HepG2 (cell line): Measurements from ENCODE around the gene CPAMD8. TPM values are rescaled to one million over a fixed set of nuclear protein-coding genes. Genes with fewer than 3 reads are reported as not detected.

Source experiments
- ATAC-seq: fragments of 200-7000 bp; cut with Tn5 transposase; 3 replicates; pipeline ENCODE4 v1.9.1; 2020; ENCODE audit warnings: mild to moderate bottlenecking, moderate library complexity
- BruUV-seq: library from RNA; stranded (reverse); fragments of 400-500 nt; replicated peaks from 2 replicates; lab custom pipeline; 2021; lab: Mats Ljungman, UMichigan
- CTCF ChIA-PET: fragments of 300-600 bp; formaldehyde crosslinking; extraction: SDS; loops from one replicate; lab custom pipeline; 2021; ENCODE audit warnings: low total read pairs, inconsistent platforms, low intra/inter-chr PET ratio; lab: Yijun Ruan, JAX
- POLR2A ChIA-PET: fragments of 350-600 bp; sonication (Branson Sonifier 250); formaldehyde crosslinking; loops from one replicate; lab custom pipeline; 2020; ENCODE audit warnings: antibody characterized with exemption, inconsistent platforms; lab: Yijun Ruan, JAX
- DNase-seq: peaks from one replicate; pipeline ENCODE4 v3.0.0-alpha.2; 2015; ENCODE audit warnings: low spot score
- FAIRE-seq: peaks from 3 replicates; lab custom pipeline; 2011; peaks lifted over from hg19 to GRCh38; lab: Jason Lieb, UNC
- H2AFZ ChIP-seq: one replicate; pipeline ENCODE4 v1.6.1; 2011; ENCODE audit warnings: low read length, inconsistent platforms
- H3K27ac ChIP-seq: fragments of 300-600 bp; 3 replicates; pipeline ENCODE4 v1.8.0; 2011; ENCODE audit warnings: mixed run types, mild to moderate bottlenecking, mixed read lengths, low read length, inconsistent platforms; ENCODE audit not compliant: insufficient read depth; ENCODE audit errors: extremely low read length
- H3K27me3 ChIP-seq, 2 experiments: fragments of 200-600 bp in 1 of 2; 2 replicates in 1 of 2; 3 replicates in 1 of 2; pipeline versions ENCODE4 v1.6.0 to v1.8.0; 2011; ENCODE audit warnings: low read length in 2 of 2, mild to moderate bottlenecking in 2 of 2, moderate library complexity in 2 of 2, inconsistent platforms in 1 of 2; ENCODE audit not compliant: insufficient read depth in 2 of 2, control insufficient read depth in 1 of 2
- H3K36me3 ChIP-seq, 2 experiments: fragments of 200-600 bp in 1 of 2; replicated peaks in 1 of 2; 2 replicates in 1 of 2; 3 replicates in 1 of 2; pipeline versions ENCODE4 v1.5.1 to v1.8.0; 2011; ENCODE audit warnings: low read length in 2 of 2, inconsistent platforms in 1 of 2; ENCODE audit not compliant: insufficient read depth in 2 of 2, control insufficient read depth in 1 of 2
- H3K4me1 ChIP-seq: 2 replicates; pipeline ENCODE4 v1.5.1; 2012; ENCODE audit warnings: low read length, inconsistent platforms; ENCODE audit not compliant: insufficient read depth
- H3K4me2 ChIP-seq: 2 replicates; pipeline ENCODE4 v1.6.0; 2011; ENCODE audit warnings: low read depth, low read length, inconsistent platforms
- H3K4me3 ChIP-seq, 3 experiments: fragments of 200-600 bp in 1 of 3; sonication (generic), shearing (Covaris generic) in 1 of 3; replicated peaks in 1 of 3; 2 replicates each; pipeline ENCODE4 v1.5.1; 2011 to 2016; ENCODE audit warnings: low read length in 3 of 3, inconsistent platforms in 2 of 3, low read depth in 2 of 3, mild to moderate bottlenecking in 2 of 3, control low read depth in 1 of 3, mixed read lengths in 1 of 3; ENCODE audit not compliant: insufficient read depth in 1 of 3
- H3K79me2 ChIP-seq: one replicate; pipeline ENCODE4 v1.6.1; 2011; ENCODE audit warnings: low read length, inconsistent platforms; ENCODE audit not compliant: insufficient read depth
- H3K9ac ChIP-seq: 2 replicates; pipeline ENCODE4 v1.6.0; 2011; ENCODE audit warnings: mild to moderate bottlenecking, low read depth, low read length, inconsistent platforms; ENCODE audit not compliant: insufficient read depth
- H3K9me3 ChIP-seq: 2 replicates; pipeline ENCODE4 v1.5.1; 2012; ENCODE audit warnings: mild to moderate bottlenecking, low read length
- H4K20me1 ChIP-seq: 2 replicates; pipeline ENCODE4 v1.6.0; 2011; ENCODE audit warnings: inconsistent platforms, mild to moderate bottlenecking, low read length, moderate library complexity; ENCODE audit not compliant: insufficient read depth
- ARID2 ChIP-seq: sonication (generic); formaldehyde crosslinking; IDR thresholded peaks from 2 replicates; pipeline ENCODE4 v1.8.1; 2022; ENCODE audit warnings: mild to moderate bottlenecking, missing genetic modification reagents, borderline replicate concordance
- EP300 ChIP-seq, 3 experiments: sonication (generic) in 1 of 3; formaldehyde crosslinking in 1 of 3; IDR thresholded peaks; 2 replicates each; pipeline versions ENCODE4 v1.5.1 to v1.6.1; 2011 to 2020; ENCODE audit warnings: low read depth in 2 of 3, low read length in 2 of 3, borderline replicate concordance in 1 of 3, improper control_type of control experiment in 1 of 3, mild to moderate bottlenecking in 1 of 3, missing genetic modification reagents in 1 of 3, moderate library complexity in 1 of 3
- HDAC2 ChIP-seq: sonication (generic); formaldehyde crosslinking; IDR thresholded peaks from 2 replicates; pipeline ENCODE4 v1.4.0; 2020; ENCODE audit warnings: missing genetic modification reagents
- MAZ ChIP-seq, 2 experiments: sonication (generic) in 1 of 2; formaldehyde crosslinking in 1 of 2; IDR thresholded peaks; 2 replicates each; pipeline versions ENCODE4 v1.5.0 to v1.6.1; 2012 to 2020; ENCODE audit warnings: low read depth in 2 of 2, mild to moderate bottlenecking in 2 of 2, borderline replicate concordance in 1 of 2, improper control_type of control experiment in 1 of 2, low read length in 1 of 2, missing genetic modification reagents in 1 of 2, moderate library complexity in 1 of 2
- MLLT10 ChIP-seq: sonication (generic); formaldehyde crosslinking; IDR thresholded peaks from 2 replicates; pipeline ENCODE4 v1.4.0; 2020; ENCODE audit warnings: missing genetic modification reagents
- NCOA1 ChIP-seq: sonication (generic); formaldehyde crosslinking; IDR thresholded peaks from 2 replicates; pipeline ENCODE4 v1.9.0; 2021; ENCODE audit warnings: missing genetic modification reagents
- RBM39 ChIP-seq: fragments of 200-400 bp; formaldehyde crosslinking; IDR thresholded peaks from one replicate; pipeline ENCODE4 v1.6.1; 2018; ENCODE audit warnings: antibody characterized with exemption, mild to moderate bottlenecking, low read depth, low read length; ENCODE audit not compliant: poor library complexity, severe bottlenecking
- RNF2 ChIP-seq: fragments of 450-650 bp; conservative IDR thresholded peaks from 2 replicates; pipeline ENCODE4 v1.6.1; 2016; ENCODE audit warnings: low read depth
- TBX3 ChIP-seq: fragments of 450-650 bp; IDR thresholded peaks from 2 replicates; pipeline ENCODE4 v1.6.1; 2017; ENCODE audit warnings: antibody characterized with exemption, mild to moderate bottlenecking, inconsistent platforms, borderline replicate concordance
- ZNF20 ChIP-seq: sonication (generic); formaldehyde crosslinking; IDR thresholded peaks from 2 replicates; pipeline ENCODE4 v1.4.0; 2020; ENCODE audit warnings: mild to moderate bottlenecking, moderate library complexity, missing genetic modification reagents
- ZNF274 ChIP-seq: sonication (generic); formaldehyde crosslinking; IDR thresholded peaks from 2 replicates; pipeline ENCODE4 v1.5.1; 2020; ENCODE audit warnings: mild to moderate bottlenecking, missing genetic modification reagents
- ZNF292 ChIP-seq: sonication (generic); formaldehyde crosslinking; IDR thresholded peaks from 2 replicates; pipeline ENCODE4 v1.8.1; 2022; ENCODE audit warnings: mild to moderate bottlenecking, low read depth, missing genetic modification reagents, borderline replicate concordance
- ZNF549 ChIP-seq: sonication (generic); formaldehyde crosslinking; IDR thresholded peaks from 2 replicates; pipeline ENCODE4 v1.5.0; 2020; ENCODE audit warnings: missing genetic modification reagents
- ZNF589 ChIP-seq: sonication (generic); formaldehyde crosslinking; conservative IDR thresholded peaks from 2 replicates; pipeline ENCODE4 v1.8.0; 2022; ENCODE audit warnings: mild to moderate bottlenecking, moderate library complexity, missing genetic modification reagents
- ZNF615 ChIP-seq: sonication (generic); formaldehyde crosslinking; IDR thresholded peaks from 2 replicates; pipeline ENCODE4 v1.5.0; 2020; ENCODE audit warnings: mild to moderate bottlenecking, missing genetic modification reagents, borderline replicate concordance
- ZNF749 ChIP-seq: sonication (generic); formaldehyde crosslinking; IDR thresholded peaks from 2 replicates; pipeline ENCODE4 v1.8.0; 2022; ENCODE audit warnings: mild to moderate bottlenecking, missing genetic modification reagents, moderate library complexity, borderline replicate concordance
- ZNF883 ChIP-seq: sonication (generic); formaldehyde crosslinking; IDR thresholded peaks from 2 replicates; pipeline ENCODE4 v1.5.1; 2020; ENCODE audit warnings: mild to moderate bottlenecking, missing genetic modification reagents; ENCODE audit errors: not compliant biosample characterization
- WGBS: methylation state at CpG from one replicate; pipeline ENCODE4 v1.1.6; 2017; ENCODE audit warnings: low lambda C conversion rate; 5-methylcytosine and 5-hydroxymethylcytosine counted together
- in situ Hi-C: cut with HindIII; loops from 2 replicates; pipeline ENCODE4 v1.10.0; 2017; ENCODE audit warnings: low pct_unique_long_range_greater_than_20kb; ENCODE audit not compliant: extremely low pct_ligation_motif_present
- intact Hi-C: fragments of 100-400 bp; cut with micrococcal nuclease; formaldehyde crosslinking; loops from one replicate; pipeline ENCODE4 v1.10.0; 2022; ENCODE audit not compliant: unreplicated experiment
- polyA plus RNA-seq, 8 experiments: library from polyadenylated mRNA; depleted of rRNA in 3 of 8; stranded (reverse) in 7 of 8; unstranded in 1 of 8; fragments of >200 nt; fragmentation: Illumina TruSeq in 4 of 8; extraction: Trizol in 4 of 8; gene quantifications; 2 replicates each; pipeline versions ENCODE4 v1.2.1 to v1.2.3, GENCODE V29; 2011 to 2016; ENCODE audit warnings: low read depth in 4 of 8, missing spikeins in 1 of 8, mixed read lengths in 1 of 8; ENCODE audit not compliant: insufficient read depth in 1 of 8
- total RNA-seq, 5 experiments: library from RNA; depleted of rRNA; stranded (reverse); fragments of >200 nt; fragmentation: Illumina TruSeq; extraction: Trizol; gene quantifications; 2 replicates each; pipeline ENCODE4 v1.2.3, GENCODE V29; 2016; ENCODE audit warnings: low read depth in 1 of 5
- TF ChIP-seq, protein P1 (sequence below): sonication (generic); formaldehyde crosslinking; IDR thresholded peaks from 2 replicates; pipeline ENCODE4 v1.4.0; 2020; ENCODE audit warnings: missing genetic modification reagents

The CPAMD8 gene
- total and polyA plus RNA-seq, 2 of the 13 experiments (the other 11 are each of a cell fraction or from before 2014, with no cell fraction given): 0.29 to 0.34 TPM

DNA sequence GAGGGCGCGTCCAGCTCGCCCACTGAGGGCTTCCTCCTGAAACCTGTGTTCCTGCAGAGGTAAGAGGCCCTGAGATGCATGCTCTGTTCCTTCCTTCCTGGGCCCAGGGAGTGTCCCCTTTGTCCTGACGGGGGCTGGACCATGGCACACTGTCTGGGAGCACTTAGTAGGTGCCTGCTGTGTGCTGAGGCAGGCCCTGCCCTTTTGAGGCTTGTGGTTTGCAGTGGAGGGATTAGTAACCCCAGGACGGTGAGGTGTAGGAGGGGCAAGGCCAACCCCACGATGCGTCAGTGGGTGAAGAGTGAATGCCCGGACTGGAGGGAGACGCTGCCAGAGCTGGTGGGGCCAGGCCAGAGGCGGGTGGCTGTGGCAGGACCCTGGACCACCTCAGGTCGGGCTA lies 149.0 kb downstream of the CPAMD8 start:
- no peaks in the 10 kb centered on the region for H4K20me1 ChIP-seq
- H3K79me2 ChIP-seq: peaks cover 8% of the 10 kb centered on the region
- H3K4me2 ChIP-seq: no peak overlapping the region
- H3K9me3 ChIP-seq: peaks cover 17% of the 10 kb centered on the region
- 97% methylated on average over 6 of the region's 11 CpGs for WGBS
- BruUV-seq: no TSS peak
- POLR2A ChIA-PET: no interaction called here
- in situ Hi-C loops: no loop called here
- no peak overlapping the region for H3K4me3 ChIP-seq
- H3K36me3 ChIP-seq: peaks cover 14 to 33% of the 10 kb centered on the region in 2 experiments; a peak in 3 of 5 replicates
- no peak for DNase-seq
- H3K4me1 ChIP-seq: no peaks in the 10 kb centered on the region
- intact Hi-C loops: no loop called here
- no peaks in the 10 kb centered on the region for H3K27me3 ChIP-seq
- no peak for ATAC-seq
- no peak overlapping the region for H2AFZ ChIP-seq
- CTCF ChIA-PET: no interaction called here
- no peak overlapping the region for H3K9ac ChIP-seq
- TF ChIP-seq MAZ (IDR thresholded peaks at IDR 0.05; ENCODE audit: borderline replicate concordance, low read depth, low read length) (no peak), MAZ (CRISPR knock-in tag; IDR thresholded peaks at IDR 0.05; ENCODE audit: low read depth) (no peak), ZNF292 (no peak), ARID2 (CRISPR knock-in tag) (no peak), RNF2 (no peak), MLLT10 (CRISPR knock-in tag) (no peak), ZNF274 (CRISPR knock-in tag) (no peak), TBX3 (no peak), ZNF749 (no peak), ZNF20 (no peak), RBM39 (no peak), NCOA1 (no peak), ZNF589 (CRISPR knock-in tag) (no peak), ZNF615 (CRISPR knock-in tag) (no peak), ZNF549 (no peak), ZNF883 (CRISPR knock-in tag) (no peak), EP300 (IDR thresholded peaks at IDR 0.05; ENCODE audit: low read depth in 2 of 2, low read length in 2 of 2) (no peak), EP300 (CRISPR knock-in tag; IDR thresholded peaks at IDR 0.05; ENCODE audit: borderline replicate concordance) (no peak), HDAC2 (no peak)
- TF ChIP-seq, protein P1, sequence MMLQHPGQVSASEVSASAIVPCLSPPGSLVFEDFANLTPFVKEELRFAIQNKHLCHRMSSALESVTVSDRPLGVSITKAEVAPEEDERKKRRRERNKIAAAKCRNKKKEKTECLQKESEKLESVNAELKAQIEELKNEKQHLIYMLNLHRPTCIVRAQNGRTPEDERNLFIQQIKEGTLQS (CRISPR knock-in tag): no peak
- H3K27ac ChIP-seq: no peak overlapping the region
- FAIRE-seq: no peak
